A549 (cell line): ENCODE results near the gene WSB2. TPM values are rescaled to one million over a fixed set of nuclear protein-coding genes. Genes with fewer than 3 reads are reported as not detected.
A peak's percentile ranks its signal among the peaks of the same experiment; 100 is the strongest.

Experiments
- ATAC-seq, 2 experiments: fragments of 200-7000 bp in 1 of 2; fragments of >200 bp in 1 of 2; cut with Nextera tagmentation in 1 of 2; cut with Tn5 transposase in 1 of 2; 3 replicates each; pipeline versions ENCODE4 v1.8.0 to v1.9.1; 2018 to 2020; ENCODE audit warnings: mild to moderate bottlenecking in 1 of 2, moderate library complexity in 1 of 2
- CTCF ChIA-PET: fragments of 300-600 bp; sonication (Branson Sonifier 250); formaldehyde crosslinking; extraction: SDS; loops from one replicate; lab custom pipeline; 2021; ENCODE audit warnings: antibody characterized with exemption, inconsistent platforms; lab: Yijun Ruan, JAX
- POLR2A ChIA-PET: fragments of 350-600 bp; formaldehyde crosslinking; extraction: SDS; loops from one replicate; lab custom pipeline; 2021; ENCODE audit warnings: antibody characterized with exemption, inconsistent platforms; lab: Yijun Ruan, JAX
- DNase-seq, 2 experiments: peaks; one replicate each; pipeline versions ENCODE4 v3.0.0 to v3.0.0-alpha.2; 2011 to 2016; ENCODE audit warnings: low read depth in 1 of 2, low spot score in 1 of 2
- FAIRE-seq: peaks from 2 replicates; lab custom pipeline; 2011; peaks lifted over from hg19 to GRCh38; lab: Jason Lieb, UNC
- H3K27ac ChIP-seq, 2 experiments: fragments of >200 bp; sonication (Bioruptor Twin); formaldehyde crosslinking; 3 replicates each; pipeline ENCODE4 v1.5.1; 2016 to 2017
- H3K4me1 ChIP-seq: fragments of >200 bp; sonication (Bioruptor Twin); formaldehyde crosslinking; 3 replicates; pipeline ENCODE4 v1.6.1; 2016
- H3K4me2 ChIP-seq: fragments of >200 bp; sonication (Bioruptor Twin); formaldehyde crosslinking; 3 replicates; pipeline ENCODE4 v1.6.1; 2016
- H3K4me3 ChIP-seq: fragments of >200 bp; sonication (Bioruptor Twin); formaldehyde crosslinking; 3 replicates; pipeline ENCODE4 v1.5.1; 2016
- H3K9me3 ChIP-seq: fragments of >200 bp; sonication (Bioruptor Twin); formaldehyde crosslinking; 3 replicates; pipeline ENCODE4 v1.6.1; 2016
- CBX8 ChIP-seq: fragments of 200-600 bp; sonication (generic); IDR thresholded peaks from 2 replicates; pipeline ENCODE4 v1.6.1; 2016
- HOXA7 ChIP-seq: fragments of 250-450 bp; sonication (Bioruptor Pico); IDR thresholded peaks from 2 replicates; pipeline ENCODE4 v1.5.0; 2020; ENCODE audit warnings: mild to moderate bottlenecking, moderate library complexity
- JUN ChIP-seq, 2 experiments: fragments of >200 bp; sonication (Bioruptor Twin); formaldehyde crosslinking; IDR thresholded peaks; 2 replicates in 1 of 2; 3 replicates in 1 of 2; pipeline ENCODE4 v1.6.1; 2016 to 2017
- JUNB ChIP-seq: fragments of >200 bp; sonication (Bioruptor Twin); formaldehyde crosslinking; IDR thresholded peaks from 2 replicates; pipeline ENCODE4 v1.6.1; 2016
- MAZ ChIP-seq: fragments of 150-350 bp; IDR thresholded peaks from 2 replicates; pipeline ENCODE4 v1.6.1; 2014; ENCODE audit warnings: antibody characterized with exemption, low read depth, low read length, borderline replicate concordance
- PHF8 ChIP-seq: fragments of 200-600 bp; sonication (generic); IDR thresholded peaks from 2 replicates; pipeline ENCODE4 v1.6.1; 2016; ENCODE audit warnings: low read depth, mild to moderate bottlenecking, antibody characterized with exemption, moderate library complexity, borderline replicate concordance
- POLR2A ChIP-seq: IDR thresholded peaks from 2 replicates; pipeline ENCODE4 v1.6.1; 2012; ENCODE audit warnings: mild to moderate bottlenecking, low read length
- RAD21 ChIP-seq, 2 experiments: fragments of >200 bp in 1 of 2; sonication (Bioruptor Twin) in 1 of 2; formaldehyde crosslinking in 1 of 2; IDR thresholded peaks in 1 of 2; conservative IDR thresholded peaks in 1 of 2; 2 replicates in 1 of 2; 3 replicates in 1 of 2; pipeline ENCODE4 v1.6.1; 2012 to 2018; ENCODE audit warnings: inconsistent platforms in 1 of 2
- SMC3 ChIP-seq: fragments of >200 bp; sonication (Bioruptor Twin); formaldehyde crosslinking; IDR thresholded peaks from 3 replicates; pipeline ENCODE4 v1.6.1; 2018; ENCODE audit warnings: inconsistent platforms
- ZSCAN20 ChIP-seq: fragments of 250-450 bp; sonication (Bioruptor Pico); IDR thresholded peaks from 2 replicates; pipeline ENCODE4 v1.8.0; 2022; ENCODE audit warnings: mild to moderate bottlenecking, moderate library complexity
- WGBS: methylation state at CpG from one replicate; pipeline ENCODE4 v1.1.6; 2017; ENCODE audit errors: missing lambda C conversion rate; 5-methylcytosine and 5-hydroxymethylcytosine counted together
- polyA plus RNA-seq, 4 experiments: library from polyadenylated mRNA; depleted of rRNA in 3 of 4; stranded (reverse); fragments of >200 nt; fragmentation: RNase III in 1 of 4; extraction: RNeasy Plus Mini Kit Qiagen cat#74134 plus additional on column Dnase treatment in 1 of 4; gene quantifications; 2 replicates in 3 of 4; 3 replicates in 1 of 4; pipeline ENCODE4 v1.2.3, GENCODE V29; 2011 to 2017
- TF ChIP-seq, protein P1 (sequence below): fragments of 450-650 bp; IDR thresholded peaks from 2 replicates; pipeline ENCODE4 v1.6.1; 2014; ENCODE audit warnings: antibody characterized with exemption
- TF ChIP-seq, protein P2 (sequence below): IDR thresholded peaks from 2 replicates; pipeline ENCODE4 v1.6.1; 2012; ENCODE audit warnings: low read depth, borderline replicate concordance
- TF ChIP-seq, protein P3 (sequence below): fragments of >200 bp; sonication (Bioruptor Twin); formaldehyde crosslinking; IDR thresholded peaks from 3 replicates; pipeline ENCODE4 v1.6.1; 2016
- TF ChIP-seq, protein P4 (sequence below): fragments of 150-350 bp; IDR thresholded peaks from 2 replicates; pipeline ENCODE4 v1.6.1; 2014; ENCODE audit warnings: low read depth, mild to moderate bottlenecking, low read length
- TF ChIP-seq, protein P5 (sequence below): IDR thresholded peaks from 2 replicates; pipeline ENCODE4 v1.6.1; 2012

The WSB2 gene
- polyA plus RNA-seq, 2 of the 4 experiments (the other 2 are of a cell fraction): 40.5 to 93.5 TPM

DNA sequence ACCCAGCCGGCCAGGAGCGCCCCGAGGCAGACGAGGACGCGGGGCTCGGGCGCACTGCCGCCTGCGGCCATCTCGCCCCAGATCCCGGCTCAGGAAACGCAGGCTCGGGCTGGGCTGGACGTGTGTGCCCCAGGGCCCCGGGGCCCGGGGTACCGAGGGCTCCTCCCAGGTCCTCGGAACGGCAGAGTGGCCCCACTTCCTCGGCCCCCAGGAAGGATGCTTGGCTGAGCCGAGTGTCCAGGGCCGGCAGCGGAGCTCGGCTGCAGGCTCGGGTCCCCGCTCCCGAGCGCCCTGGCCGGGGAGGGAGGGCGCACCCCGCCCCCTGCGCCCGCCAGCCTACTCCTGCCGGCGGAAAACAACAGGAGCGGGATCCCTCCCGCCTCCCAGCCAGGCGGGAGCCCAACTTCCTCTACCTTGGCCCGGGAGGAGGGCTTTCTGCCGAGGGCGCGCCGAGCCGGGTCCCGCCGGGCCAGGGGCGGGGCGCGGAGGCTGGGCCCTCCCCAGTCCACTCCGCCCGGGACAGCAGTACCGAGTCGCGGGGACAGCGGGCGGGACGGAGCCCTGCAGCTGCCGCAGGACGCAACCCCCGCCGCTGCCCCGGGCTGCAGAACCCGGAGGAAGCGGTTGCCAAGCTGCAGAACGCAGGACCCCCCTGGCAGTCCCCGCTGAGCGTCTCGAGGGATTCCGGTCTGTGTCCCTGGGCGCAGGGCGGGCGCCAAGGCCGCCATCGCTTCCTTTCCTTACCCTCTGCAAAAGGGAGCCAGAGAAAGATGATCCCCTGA lies 42.8 kb upstream of the WSB2 start, which contains the start of gene VSIG10:
TSS of gene VSIG10 (minus strand) at position 411 of the 782 bp plus-strand sequence. CDS start at position 71, 340 bp downstream.
- 3% methylated on average over 15 of the region's 75 CpGs for WGBS
- Histone ChIP-seq H3K4me1 (peaks cover 14% of the 10 kb centered on the region), H3K27ac (peak within 1 kb of the TSS; percentile 87 to 93), H3K4me3 (peak within 1 kb of the TSS; percentile 69), H3K9me3 (no peaks in the 10 kb centered on the region), H3K4me2 (peak within 1 kb of the TSS; percentile 76)
- ATAC-seq (peak; percentile 93 to 95), FAIRE-seq (no peak), DNase-seq (peak; percentile 81 to 88)
- ChIA-PET CTCF (interaction anchor here (0.6 to 2.6 kb wide), 12 partner anchors 10 to 238 kb away, joined by 3 to 6 read pairs (median 4); no protein-coding TSS in a partner anchor), POLR2A (interaction anchor here (0.9 to 1.8 kb wide), 3 partner anchors 24 to 42 kb away, joined by 3 to 13 read pairs (median 3); partner anchors contain the start of genes PEBP1 and WSB2)
- no peak for TF ChIP-seq MAZ
- TF ChIP-seq JUNB: no peak
- TF ChIP-seq, protein P1, sequence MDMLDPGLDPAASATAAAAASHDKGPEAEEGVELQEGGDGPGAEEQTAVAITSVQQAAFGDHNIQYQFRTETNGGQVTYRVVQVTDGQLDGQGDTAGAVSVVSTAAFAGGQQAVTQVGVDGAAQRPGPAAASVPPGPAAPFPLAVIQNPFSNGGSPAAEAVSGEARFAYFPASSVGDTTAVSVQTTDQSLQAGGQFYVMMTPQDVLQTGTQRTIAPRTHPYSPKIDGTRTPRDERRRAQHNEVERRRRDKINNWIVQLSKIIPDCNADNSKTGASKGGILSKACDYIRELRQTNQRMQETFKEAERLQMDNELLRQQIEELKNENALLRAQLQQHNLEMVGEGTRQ: no peak
- TF ChIP-seq JUN (IDR thresholded peaks at IDR 0.05): peak; percentile 46 to 65; a peak in 3 of 5 replicates
- TF ChIP-seq, protein P2, sequence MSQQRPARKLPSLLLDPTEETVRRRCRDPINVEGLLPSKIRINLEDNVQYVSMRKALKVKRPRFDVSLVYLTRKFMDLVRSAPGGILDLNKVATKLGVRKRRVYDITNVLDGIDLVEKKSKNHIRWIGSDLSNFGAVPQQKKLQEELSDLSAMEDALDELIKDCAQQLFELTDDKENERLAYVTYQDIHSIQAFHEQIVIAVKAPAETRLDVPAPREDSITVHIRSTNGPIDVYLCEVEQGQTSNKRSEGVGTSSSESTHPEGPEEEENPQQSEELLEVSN: peak; percentile 53
- TF ChIP-seq HOXA7: no peak
- no peak; a peak in 1 of 5 replicates for TF ChIP-seq RAD21 (conservative IDR thresholded peaks at IDR 0.05 in 1 of 2, IDR thresholded peaks at IDR 0.05 in 1 of 2)
- peak; percentile 26; the same call in 1 of the 2 replicates for TF ChIP-seq PHF8
- TF ChIP-seq, protein P3, sequence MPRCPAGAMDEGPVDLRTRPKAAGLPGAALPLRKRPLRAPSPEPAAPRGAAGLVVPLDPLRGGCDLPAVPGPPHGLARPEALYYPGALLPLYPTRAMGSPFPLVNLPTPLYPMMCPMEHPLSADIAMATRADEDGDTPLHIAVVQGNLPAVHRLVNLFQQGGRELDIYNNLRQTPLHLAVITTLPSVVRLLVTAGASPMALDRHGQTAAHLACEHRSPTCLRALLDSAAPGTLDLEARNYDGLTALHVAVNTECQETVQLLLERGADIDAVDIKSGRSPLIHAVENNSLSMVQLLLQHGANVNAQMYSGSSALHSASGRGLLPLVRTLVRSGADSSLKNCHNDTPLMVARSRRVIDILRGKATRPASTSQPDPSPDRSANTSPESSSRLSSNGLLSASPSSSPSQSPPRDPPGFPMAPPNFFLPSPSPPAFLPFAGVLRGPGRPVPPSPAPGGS: peak; percentile 74
- TF ChIP-seq, protein P4, sequence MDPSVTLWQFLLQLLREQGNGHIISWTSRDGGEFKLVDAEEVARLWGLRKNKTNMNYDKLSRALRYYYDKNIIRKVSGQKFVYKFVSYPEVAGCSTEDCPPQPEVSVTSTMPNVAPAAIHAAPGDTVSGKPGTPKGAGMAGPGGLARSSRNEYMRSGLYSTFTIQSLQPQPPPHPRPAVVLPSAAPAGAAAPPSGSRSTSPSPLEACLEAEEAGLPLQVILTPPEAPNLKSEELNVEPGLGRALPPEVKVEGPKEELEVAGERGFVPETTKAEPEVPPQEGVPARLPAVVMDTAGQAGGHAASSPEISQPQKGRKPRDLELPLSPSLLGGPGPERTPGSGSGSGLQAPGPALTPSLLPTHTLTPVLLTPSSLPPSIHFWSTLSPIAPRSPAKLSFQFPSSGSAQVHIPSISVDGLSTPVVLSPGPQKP: no peak
- TF ChIP-seq ZSCAN20 (CRISPR knock-in tag): no peak
- 0 out of 3 replicates have a peak, but pooled peaks have one; percentile 11 for TF ChIP-seq SMC3
- peak; percentile 71 for TF ChIP-seq POLR2A
- TF ChIP-seq, protein P5, sequence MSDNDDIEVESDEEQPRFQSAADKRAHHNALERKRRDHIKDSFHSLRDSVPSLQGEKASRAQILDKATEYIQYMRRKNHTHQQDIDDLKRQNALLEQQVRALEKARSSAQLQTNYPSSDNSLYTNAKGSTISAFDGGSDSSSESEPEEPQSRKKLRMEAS: peak; percentile 31

DNA sequence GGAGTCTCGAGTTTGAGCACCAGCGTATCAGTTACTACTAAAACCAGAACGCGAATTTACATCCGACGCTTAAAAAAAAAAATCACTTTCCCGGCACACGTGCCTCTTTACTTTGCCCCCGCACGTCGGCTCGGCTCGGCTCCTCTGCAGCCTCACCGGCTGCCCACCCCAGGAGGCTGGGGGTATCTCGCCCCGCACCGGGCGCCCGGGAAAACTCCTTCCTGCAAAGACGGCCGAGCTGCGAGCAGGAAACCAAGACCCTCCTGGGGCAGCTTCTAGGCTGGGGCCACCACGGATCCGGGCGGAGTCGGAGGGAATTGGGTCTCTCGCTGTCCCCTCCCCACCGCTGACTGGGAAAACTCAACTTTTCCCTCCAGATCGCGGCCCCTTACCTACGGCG lies 42.2 kb upstream of the WSB2 start:
- Histone ChIP-seq H3K4me3 (peak overlapping the region; percentile 69), H3K9me3 (no peaks in the 10 kb centered on the region), H3K4me2 (peak overlapping the region; percentile 76), H3K27ac (peak overlapping the region; percentile 87 to 93), H3K4me1 (peaks cover 17% of the 10 kb centered on the region)
- 1% methylated on average over 20 of the region's 32 CpGs for WGBS
- FAIRE-seq (no peak), ATAC-seq (peak; percentile 51 to 60; a peak in 5 of 6 replicates), DNase-seq (peak; percentile 26 to 28)
- no peak for TF ChIP-seq CBX8
- TF ChIP-seq, protein P2: peak; percentile 5; the same call in 1 of the 2 replicates
- TF ChIP-seq, protein P5: peak; percentile 36; the same call in 1 of the 2 replicates
- ChIA-PET CTCF (interaction anchor here (0.6 to 2.6 kb wide), 9 partner anchors 10 to 228 kb away, joined by 3 to 6 read pairs (median 4); no protein-coding TSS in a partner anchor), POLR2A (interaction anchor here (0.9 to 1.8 kb wide), 2 partner anchors 24 to 42 kb away, joined by 3 to 13 read pairs; partner anchors contain the start of gene WSB2)
